Thoracic aorta (tissue), 2 donors: Measurements from ENCODE around the gene MIPEP. TPM values are rescaled to one million over a fixed set of nuclear protein-coding genes. Genes with fewer than 3 reads are reported as not detected.

ENCODE experiments used
- ATAC-seq: fragments of 150-250 bp; one replicate; pipeline ENCODE4 v1.8.0; 2017; ENCODE audit warnings: low read depth; ENCODE audit not compliant: insufficient number of reproducible peaks, low FRiP score
- DNase-seq: peaks from one replicate; pipeline ENCODE4 v3.0.0-alpha.2; 2020; ENCODE audit warnings: low spot score
- H3K27ac ChIP-seq, 2 donors: fragments of 200-600 bp; sonication (generic); 1 replicate in 1 of 2; 2 replicates in 1 of 2; pipeline ENCODE4 v1.5.1; 2016; ENCODE audit warnings: mild to moderate bottlenecking in 2 of 2, moderate library complexity in 2 of 2
- H3K27me3 ChIP-seq: fragments of 200-600 bp; sonication (generic); replicated peaks from 2 replicates; pipeline ENCODE4 v1.6.0; 2016; ENCODE audit warnings: mild to moderate bottlenecking; ENCODE audit not compliant: insufficient read depth
- H3K36me3 ChIP-seq: fragments of 200-600 bp; sonication (generic); one replicate; pipeline ENCODE4 v1.5.1; 2016
- H3K4me1 ChIP-seq, 2 donors: fragments of 200-600 bp; sonication (generic); 1 replicate in 1 of 2; 2 replicates in 1 of 2; pipeline versions ENCODE4 v1.5.1 to v1.6.0; 2016; ENCODE audit warnings: low read depth in 2 of 2, mild to moderate bottlenecking in 1 of 2; ENCODE audit not compliant: control insufficient read depth in 1 of 2
- H3K4me3 ChIP-seq: fragments of 200-600 bp; sonication (generic); 2 replicates; pipeline ENCODE4 v1.5.1; 2016; ENCODE audit warnings: mild to moderate bottlenecking
- H3K9me3 ChIP-seq: fragments of 200-600 bp; sonication (generic); 2 replicates; pipeline ENCODE4 v1.5.1; 2016
- total RNA-seq, 2 donors: library from RNA; depleted of rRNA; stranded (reverse); fragments of >200 nt; gene quantifications; one replicate each; pipeline versions ENCODE4 v1.1.0 to v1.2.3, GENCODE V29; 2016
- TF ChIP-seq, protein P1 (sequence below): fragments of 200-600 bp; sonication (generic); IDR thresholded peaks from one replicate; pipeline ENCODE4 v1.5.1; 2019; ENCODE audit warnings: antibody characterized with exemption

The MIPEP gene
- 10 to 100 TPM; 11.6 to 12.0 TPM for total RNA-seq

DNA sequence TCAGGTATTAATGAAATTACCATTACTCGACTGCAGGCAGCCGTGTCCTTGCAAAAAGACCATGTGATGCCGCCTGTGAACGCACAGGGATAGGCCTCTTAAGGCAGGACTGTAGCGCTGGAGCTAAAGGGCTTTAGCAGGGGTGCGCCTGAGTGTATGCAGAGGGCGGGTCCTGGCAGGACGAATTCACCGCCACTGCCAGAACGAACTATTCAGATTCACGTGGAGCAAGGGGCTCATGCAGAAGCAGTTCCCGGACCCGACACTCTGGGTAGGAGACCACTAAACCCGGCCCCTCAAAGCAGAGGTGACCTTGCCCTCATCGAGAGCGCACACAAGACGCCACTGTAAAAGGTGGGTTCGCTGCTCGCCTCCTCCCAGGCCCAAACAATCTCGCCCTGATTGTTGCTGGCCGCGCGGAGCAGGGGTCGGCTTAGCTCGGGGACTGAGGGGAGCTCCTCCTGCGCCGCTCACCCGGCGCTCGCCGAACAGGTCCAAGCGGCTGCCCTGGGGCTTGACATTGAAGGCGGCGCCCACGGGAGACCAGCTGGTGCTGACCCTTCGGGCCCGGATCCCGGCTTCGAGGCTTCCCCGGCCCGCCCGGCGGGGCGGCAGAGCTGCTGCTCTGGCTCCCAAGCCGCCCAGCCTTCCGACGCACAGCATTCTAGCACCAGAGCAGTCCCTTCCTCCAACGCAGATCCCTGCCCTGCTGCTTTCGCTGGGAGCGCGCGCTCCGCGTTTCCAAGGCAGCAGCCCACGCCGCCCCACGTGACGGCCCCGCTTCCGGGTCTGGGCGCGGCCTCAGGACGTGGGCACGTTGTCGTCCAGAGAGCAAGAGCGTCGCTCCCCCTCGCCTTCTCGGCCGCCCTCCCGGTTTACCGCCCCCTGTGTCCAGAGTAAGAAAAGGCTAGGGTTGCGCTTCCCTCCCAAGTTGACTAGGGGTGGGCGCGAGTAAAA is at the start of gene MIPEP:
TSS of gene MIPEP (minus strand) at position 743 of the 957 bp plus-strand sequence. CDS start at position 663, 80 bp downstream.
- Histone ChIP-seq H3K27me3 (no peaks in the 10 kb centered on the region), H3K4me1 (peaks cover 6 to 12% of the 10 kb centered on the region in 2 donors), H3K36me3 (no peaks in the 10 kb centered on the region), H3K27ac (peak within 1 kb of the TSS; percentile 64 to 81), H3K4me3 (peak within 1 kb of the TSS; percentile 84), H3K9me3 (no peaks in the 10 kb centered on the region)
- ATAC-seq (peak; percentile 96), DNase-seq (peak; percentile 71)
- TF ChIP-seq, protein P1, sequence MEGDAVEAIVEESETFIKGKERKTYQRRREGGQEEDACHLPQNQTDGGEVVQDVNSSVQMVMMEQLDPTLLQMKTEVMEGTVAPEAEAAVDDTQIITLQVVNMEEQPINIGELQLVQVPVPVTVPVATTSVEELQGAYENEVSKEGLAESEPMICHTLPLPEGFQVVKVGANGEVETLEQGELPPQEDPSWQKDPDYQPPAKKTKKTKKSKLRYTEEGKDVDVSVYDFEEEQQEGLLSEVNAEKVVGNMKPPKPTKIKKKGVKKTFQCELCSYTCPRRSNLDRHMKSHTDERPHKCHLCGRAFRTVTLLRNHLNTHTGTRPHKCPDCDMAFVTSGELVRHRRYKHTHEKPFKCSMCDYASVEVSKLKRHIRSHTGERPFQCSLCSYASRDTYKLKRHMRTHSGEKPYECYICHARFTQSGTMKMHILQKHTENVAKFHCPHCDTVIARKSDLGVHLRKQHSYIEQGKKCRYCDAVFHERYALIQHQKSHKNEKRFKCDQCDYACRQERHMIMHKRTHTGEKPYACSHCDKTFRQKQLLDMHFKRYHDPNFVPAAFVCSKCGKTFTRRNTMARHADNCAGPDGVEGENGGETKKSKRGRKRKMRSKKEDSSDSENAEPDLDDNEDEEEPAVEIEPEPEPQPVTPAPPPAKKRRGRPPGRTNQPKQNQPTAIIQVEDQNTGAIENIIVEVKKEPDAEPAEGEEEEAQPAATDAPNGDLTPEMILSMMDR, result peak; percentile 71

GRCh38 chr13:23934520-23934919 is 45.3 kb upstream of the MIPEP start:
- no peak overlapping the region for H3K27ac ChIP-seq
- TF ChIP-seq, protein P1, result no peak
- H3K4me1 ChIP-seq, result no peaks in the 10 kb centered on the region
- no peak overlapping the region for H3K4me3 ChIP-seq
- H3K36me3 ChIP-seq, result no peaks in the 10 kb centered on the region
- DNase-seq (no peak), ATAC-seq (no peak)
- H3K9me3 ChIP-seq, result no peaks in the 10 kb centered on the region
- H3K27me3 ChIP-seq, result no peaks in the 10 kb centered on the region

- Histone ChIP-seq H3K27ac (no peak overlapping the region), H3K4me1 (no peaks in the 10 kb centered on the region), H3K27me3 (no peaks in the 10 kb centered on the region), H3K36me3 (no peaks in the 10 kb centered on the region), H3K9me3 (no peaks in the 10 kb centered on the region), H3K4me3 (no peak overlapping the region)
- TF ChIP-seq, protein P1, result no peak
- DNase-seq, result no peak
- ATAC-seq, result no peak
Observed at GRCh38 chr13:23928985-23929384, 39.8 kb upstream of the MIPEP start.

- Histone ChIP-seq H3K4me3 (no peak overlapping the region), H3K27ac (no peak overlapping the region), H3K9me3 (no peaks in the 10 kb centered on the region), H3K36me3 (no peaks in the 10 kb centered on the region), H3K4me1 (no peaks in the 10 kb centered on the region), H3K27me3 (no peaks in the 10 kb centered on the region)
- no peak for ATAC-seq
- no peak for DNase-seq
- TF ChIP-seq, protein P1, result no peak
Observed at GRCh38 chr13:23923031-23923430, 33.8 kb upstream of the MIPEP start.
